ENCODE measurements around the gene TMC6. TPM values are rescaled to one million over a fixed set of nuclear protein-coding genes. Genes with fewer than 3 reads are reported as not detected.
A peak's percentile ranks its signal among the peaks of the same experiment; 100 is the strongest.

Gene TMC6
- total and polyA plus RNA-seq, 2 of the 4 experiments (the other 2 are of a cell fraction): 0.19 TPM; not detected in 1

- CTCF ChIA-PET: no interaction called here
Observed at GRCh38 chr17:78125138-78125913, 3.2 kb downstream of the TMC6 start.

More at GRCh38 chr17:78125138-78125913, 3.2 kb downstream of the TMC6 start:
- Histone ChIP-seq H4K8ac (ENCODE audit: low read depth in 2 of 2, low read length in 2 of 2) (no peak overlapping the region), H3K56ac (ENCODE audit: extremely low read depth, insufficient read depth, low read length) (no peak overlapping the region), H3K4me1 (ENCODE audit: control insufficient read depth, insufficient read depth, low read length) (peaks cover 2% of the 10 kb centered on the region; the same call in 1 of the 2 replicates), H3K4me3 (ENCODE audit: insufficient read depth, low read depth, low read length) (no peak overlapping the region), H3K14ac (replicated peaks; ENCODE audit: low read depth, low read length) (no peak overlapping the region), H2BK15ac (ENCODE audit: low read depth, low read length) (no peak overlapping the region), H2AK9ac (replicated peaks; ENCODE audit: low read depth, low read length, poor library complexity) (no peak overlapping the region), H3K4me2 (ENCODE audit: low read depth, low read length) (no peak overlapping the region), H3K36me3 (ENCODE audit: control insufficient read depth, insufficient read depth, low read length) (no peaks in the 10 kb centered on the region), H2BK20ac (ENCODE audit: low read depth, low read length) (no peak overlapping the region), H3K4ac (ENCODE audit: low read depth, low read length) (no peak overlapping the region), H2AFZ (replicated peaks; ENCODE audit: low read length, poor library complexity) (peak overlapping the region; percentile 33), H3K79me1 (ENCODE audit: low read depth in 1 of 2, low read length in 2 of 2) (no peaks in the 10 kb centered on the region), H3K27me3 (ENCODE audit: control insufficient read depth, insufficient read depth, low read length) (peaks cover 36% of the 10 kb centered on the region), H3K9me1 (ENCODE audit: insufficient read depth, low read length) (no peaks in the 10 kb centered on the region), H4K5ac (ENCODE audit: low read depth, low read length) (no peak overlapping the region), H3K18ac (ENCODE audit: low read depth, low read length) (no peak overlapping the region), H3K9ac (ENCODE audit: low read depth, low read length) (no peak overlapping the region), H2BK120ac (ENCODE audit: low read depth, low read length) (no peak overlapping the region), H2BK5ac (ENCODE audit: low read depth, low read length, poor library complexity, severe bottlenecking) (no peak overlapping the region), H4K20me1 (ENCODE audit: insufficient read depth, low read length) (no peaks in the 10 kb centered on the region), H3K9me3 (ENCODE audit: control insufficient read depth, insufficient read depth, low read length) (no peaks in the 10 kb centered on the region), H3K27ac (ENCODE audit: insufficient read depth, low read length) (no peak overlapping the region), H3K23ac (ENCODE audit: low read depth, low read length) (no peak overlapping the region), H4K91ac (ENCODE audit: insufficient read depth, low read depth, low read length) (no peak overlapping the region), H2AK5ac (ENCODE audit: low read depth, low read length) (no peak overlapping the region)
- DNase-seq: no peak
- POLR2A ChIA-PET (ENCODE audit: unreplicated experiment): no interaction called here
- no peak for ATAC-seq (ENCODE audit: low read depth)
- dilution Hi-C loops (cut with HindIII; ENCODE audit: low sequenced_read_pairs, unreplicated experiment): no loop called here
- intact Hi-C loops (cut with micrococcal nuclease): no loop called here
- no peak for TF ChIP-seq CHD1 (IDR thresholded peaks at IDR 0.05; ENCODE audit: low read depth, low read length)
- TF ChIP-seq BHLHE40 (IDR thresholded peaks at IDR 0.05; ENCODE audit: low read depth, low read length): no peak
- no peak for TF ChIP-seq RCOR1 (IDR thresholded peaks at IDR 0.05; ENCODE audit: insufficient replicate concordance, low read length)
- TF ChIP-seq USF2 (IDR thresholded peaks at IDR 0.05; ENCODE audit: low read depth, low read length): no peak
- no peak for TF ChIP-seq POLR2A (IDR thresholded peaks at IDR 0.05; ENCODE audit: low read depth, low read length)
- TF ChIP-seq CTCF (conservative IDR thresholded peaks at IDR 0.05; ENCODE audit: low read depth, low read length): no peak
- no peak for TF ChIP-seq RFX5 (IDR thresholded peaks at IDR 0.05; ENCODE audit: low read depth, low read length)
- no peak for TF ChIP-seq MAZ (IDR thresholded peaks at IDR 0.05; ENCODE audit: borderline replicate concordance, low read depth, low read length)
- TF ChIP-seq CEBPB (IDR thresholded peaks at IDR 0.05; ENCODE audit: low read depth, low read length): no peak
- TF ChIP-seq RAD21 (IDR thresholded peaks at IDR 0.05; ENCODE audit: low read length): no peak
- no peak for TF ChIP-seq SMC3 (IDR thresholded peaks at IDR 0.05; ENCODE audit: low read depth, low read length)
- no peak for TF ChIP-seq FOS (IDR thresholded peaks at IDR 0.05; ENCODE audit: low read depth, low read length)
- TF ChIP-seq MXI1 (IDR thresholded peaks at IDR 0.05; ENCODE audit: borderline replicate concordance, low read depth, low read length): no peak
- TF ChIP-seq MAFK (IDR thresholded peaks at IDR 0.05; ENCODE audit: low read depth, low read length): no peak
- no peak for TF ChIP-seq ELK1 (IDR thresholded peaks at IDR 0.05; ENCODE audit: borderline replicate concordance, low read depth, low read length)
- TF ChIP-seq NFE2L2 (IDR thresholded peaks at IDR 0.05; ENCODE audit: low read depth, low read length): no peak
- BruUV-seq (replicated peaks): no TSS peak
- in situ Hi-C loops (cut with MboI; ENCODE audit: low sequenced_read_pairs): no loop called here
- 81% methylated on average over 16 of the region's 39 CpGs; no CpG with 5 or more reads in 1 of the 2 experiments for WGBS, 2 experiments (ENCODE audit: extremely low coverage in 2 of 2, insufficient read length in 1 of 2)

Data from IMR-90 (cell line).